Measurements from ENCODE around the gene BCHE. TPM values are rescaled to one million over a fixed set of nuclear protein-coding genes. Genes with fewer than 3 reads are reported as not detected.

The BCHE gene
- total RNA-seq = not detected in 2 replicates

DNA sequence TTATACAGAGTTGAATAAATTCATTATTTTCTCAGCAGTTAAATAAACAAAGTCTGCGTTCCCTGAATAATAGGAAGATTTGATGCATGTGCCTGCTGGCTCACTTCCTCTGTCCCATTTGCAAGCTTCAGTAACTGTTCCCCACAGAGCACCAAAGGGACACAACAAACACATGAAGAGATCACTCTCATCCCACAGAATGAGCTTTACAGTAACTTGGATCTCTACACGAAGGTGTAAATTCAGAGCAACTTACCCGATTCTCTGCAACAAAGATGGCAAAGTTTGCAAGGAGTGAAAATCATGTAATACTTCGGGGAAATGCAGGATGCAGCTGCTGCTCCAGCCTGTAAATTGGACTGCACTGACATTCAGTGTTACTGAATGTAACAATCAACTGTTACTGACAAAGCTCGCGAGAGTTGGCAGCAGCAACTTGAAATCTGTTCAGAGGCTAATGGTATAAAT, at the start of gene BCHE:
Gene BCHE, minus strand, starts transcription at position 366 of the 468 bp plus-strand sequence. CDS start 6,390 bp downstream, outside the sequence.
- Mint-ChIP-seq H3K9me3 (no peaks in the 10 kb centered on the region), H3K27me3 (no peaks in the 10 kb centered on the region), H3K36me3 (ENCODE audit: low read depth) (no peaks in the 10 kb centered on the region), H3K4me3 (no peak within 1 kb of the TSS), H3K27ac (no peak within 1 kb of the TSS), H3K4me1 (no peaks in the 10 kb centered on the region)
- intact Hi-C loops (cut with micrococcal nuclease) = no loop called here
- DNase-seq = no peak

DNA sequence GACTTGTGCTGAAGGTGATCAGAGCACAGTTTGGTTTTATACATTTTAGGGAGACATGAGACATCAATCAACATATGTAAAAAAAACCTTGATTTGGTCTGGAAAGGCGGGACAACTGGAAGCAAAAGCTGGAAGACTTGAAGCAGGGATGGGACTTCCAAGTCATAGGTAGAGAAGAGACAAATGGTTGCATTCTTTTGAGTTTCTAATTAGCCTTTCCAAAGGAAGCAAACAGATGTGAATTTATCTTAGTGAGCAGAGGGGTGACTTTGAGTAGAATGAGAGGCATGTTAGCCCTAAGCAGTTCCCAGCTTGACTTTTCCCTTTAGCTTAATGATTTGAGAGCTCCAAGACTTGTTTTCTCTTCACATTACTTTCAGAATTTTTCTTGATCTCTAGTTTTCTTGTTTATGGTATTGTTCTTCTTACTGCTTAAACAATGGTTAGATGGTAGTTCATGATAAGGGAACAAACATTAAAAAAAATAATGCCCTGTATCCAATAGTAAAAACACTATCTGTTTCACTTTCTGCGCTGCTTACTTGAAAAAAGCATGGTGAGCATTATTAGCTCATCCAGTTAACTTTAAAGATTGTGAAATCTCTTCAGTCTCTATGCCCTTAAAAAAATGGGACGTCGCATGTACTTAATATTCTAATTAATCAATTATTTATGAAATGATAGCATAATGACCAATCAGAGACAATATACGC, 48.5 kb upstream of the BCHE start:
- no peaks in the 10 kb centered on the region for H3K36me3 Mint-ChIP-seq (ENCODE audit: low read depth)
- no peak overlapping the region for H3K27ac Mint-ChIP-seq
- intact Hi-C loops (cut with micrococcal nuclease) = no loop called here
- no peak for DNase-seq
- H3K27me3 Mint-ChIP-seq = no peaks in the 10 kb centered on the region
- H3K9me3 Mint-ChIP-seq = no peaks in the 10 kb centered on the region
- H3K4me1 Mint-ChIP-seq = no peaks in the 10 kb centered on the region
- no peak overlapping the region for H3K4me3 Mint-ChIP-seq

- Mint-ChIP-seq H3K36me3 (ENCODE audit: low read depth) (no peaks in the 10 kb centered on the region), H3K4me3 (no peak overlapping the region), H3K4me1 (no peaks in the 10 kb centered on the region), H3K27me3 (no peaks in the 10 kb centered on the region), H3K27ac (no peak overlapping the region), H3K9me3 (no peaks in the 10 kb centered on the region)
- intact Hi-C loops (cut with micrococcal nuclease) = no loop called here
- no peak for DNase-seq
These were observed 47.3 kb upstream of the BCHE start for GRCh38 chr3:165884518-165884917.

- Mint-ChIP-seq H3K4me3 (no peak overlapping the region), H3K4me1 (no peaks in the 10 kb centered on the region), H3K27me3 (no peaks in the 10 kb centered on the region), H3K9me3 (no peaks in the 10 kb centered on the region), H3K36me3 (ENCODE audit: low read depth) (no peaks in the 10 kb centered on the region), H3K27ac (no peak overlapping the region)
- DNase-seq = no peak
- intact Hi-C loops (cut with micrococcal nuclease) = no loop called here
These were observed 46.7 kb upstream of the BCHE start for GRCh38 chr3:165883863-165884478.

- no peaks in the 10 kb centered on the region for H3K27me3 Mint-ChIP-seq
- no peak overlapping the region for H3K4me3 Mint-ChIP-seq
- no peaks in the 10 kb centered on the region for H3K4me1 Mint-ChIP-seq
- DNase-seq = no peak
- H3K36me3 Mint-ChIP-seq (ENCODE audit: low read depth) = no peaks in the 10 kb centered on the region
- H3K9me3 Mint-ChIP-seq = no peaks in the 10 kb centered on the region
- no peak overlapping the region for H3K27ac Mint-ChIP-seq
- intact Hi-C loops (cut with micrococcal nuclease) = no loop called here
These were observed 45.9 kb upstream of the BCHE start for GRCh38 chr3:165883117-165883516.

GRCh38 chr3:165875644-165876043, 38.4 kb upstream of the BCHE start:
- H3K36me3 Mint-ChIP-seq (ENCODE audit: low read depth) = no peaks in the 10 kb centered on the region
- H3K27ac Mint-ChIP-seq = no peak overlapping the region
- H3K9me3 Mint-ChIP-seq = no peaks in the 10 kb centered on the region
- no peaks in the 10 kb centered on the region for H3K4me1 Mint-ChIP-seq
- intact Hi-C loops (cut with micrococcal nuclease) = no loop called here
- no peak for DNase-seq
- H3K27me3 Mint-ChIP-seq = no peaks in the 10 kb centered on the region
- no peak overlapping the region for H3K4me3 Mint-ChIP-seq

DNA sequence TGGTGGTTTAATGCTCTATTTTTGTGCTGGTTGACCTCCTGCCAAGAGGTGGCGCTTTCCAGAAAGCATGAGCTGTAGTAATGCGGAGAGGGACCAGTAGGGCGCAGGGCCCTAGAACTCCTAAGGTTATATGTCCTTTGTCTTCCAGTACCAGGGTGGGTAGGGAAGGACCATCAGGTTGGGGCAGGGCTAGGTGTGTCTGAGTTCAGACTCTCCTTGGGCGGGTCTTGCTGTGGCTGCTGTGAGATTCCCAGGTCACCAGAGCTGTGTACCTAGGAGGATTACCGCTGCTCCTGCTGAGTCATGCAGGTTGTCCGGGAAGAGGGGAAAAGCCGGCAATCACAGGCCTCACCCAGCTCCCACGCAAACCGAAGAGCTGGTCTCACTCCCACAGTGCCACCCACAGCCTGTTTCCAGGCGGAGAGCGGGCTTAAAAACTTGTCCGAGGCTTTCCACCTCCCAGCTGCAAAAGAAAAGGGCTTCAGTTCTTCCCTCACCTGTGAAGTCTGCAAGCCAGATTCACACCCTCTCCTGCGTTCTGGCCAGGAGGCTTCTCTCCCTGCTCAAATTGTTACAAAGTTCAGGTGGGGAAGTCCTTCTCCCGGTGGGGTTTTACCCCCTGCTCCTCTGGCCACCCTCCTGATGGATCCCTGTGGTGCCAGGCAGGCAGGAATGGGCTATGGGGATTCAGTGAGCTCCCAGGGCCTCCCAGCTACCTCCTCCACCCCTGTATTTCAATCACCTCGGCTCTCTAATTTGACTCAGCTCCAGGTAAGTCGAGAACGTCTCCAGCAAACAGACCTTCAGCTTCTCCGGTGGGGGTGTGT, 37.7 kb upstream of the BCHE start:
- intact Hi-C loops (cut with micrococcal nuclease) = no loop called here
- no peaks in the 10 kb centered on the region for H3K27me3 Mint-ChIP-seq
- H3K4me3 Mint-ChIP-seq = no peak overlapping the region
- no peak for DNase-seq
- H3K4me1 Mint-ChIP-seq = no peaks in the 10 kb centered on the region
- no peaks in the 10 kb centered on the region for H3K9me3 Mint-ChIP-seq
- no peak overlapping the region for H3K27ac Mint-ChIP-seq
- no peaks in the 10 kb centered on the region for H3K36me3 Mint-ChIP-seq (ENCODE audit: low read depth)

GRCh38 chr3:165868088-165868487, 30.9 kb upstream of the BCHE start:
- Mint-ChIP-seq H3K9me3 (no peaks in the 10 kb centered on the region), H3K27me3 (no peaks in the 10 kb centered on the region), H3K4me3 (no peak overlapping the region), H3K4me1 (no peaks in the 10 kb centered on the region), H3K36me3 (ENCODE audit: low read depth) (no peaks in the 10 kb centered on the region), H3K27ac (no peak overlapping the region)
- no peak for DNase-seq
- intact Hi-C loops (cut with micrococcal nuclease) = no loop called here

- no peaks in the 10 kb centered on the region for H3K27me3 Mint-ChIP-seq
- no peak overlapping the region for H3K27ac Mint-ChIP-seq
- intact Hi-C loops (cut with micrococcal nuclease) = loop anchor here (10.0 kb wide), 1 partner anchor 1496 kb away; no protein-coding TSS in a partner anchor
- H3K4me1 Mint-ChIP-seq = no peaks in the 10 kb centered on the region
- DNase-seq = no peak
- no peaks in the 10 kb centered on the region for H3K36me3 Mint-ChIP-seq (ENCODE audit: low read depth)
- H3K9me3 Mint-ChIP-seq = no peaks in the 10 kb centered on the region
- H3K4me3 Mint-ChIP-seq = no peak overlapping the region
These were observed 21.8 kb upstream of the BCHE start for GRCh38 chr3:165859061-165859460.

DNA sequence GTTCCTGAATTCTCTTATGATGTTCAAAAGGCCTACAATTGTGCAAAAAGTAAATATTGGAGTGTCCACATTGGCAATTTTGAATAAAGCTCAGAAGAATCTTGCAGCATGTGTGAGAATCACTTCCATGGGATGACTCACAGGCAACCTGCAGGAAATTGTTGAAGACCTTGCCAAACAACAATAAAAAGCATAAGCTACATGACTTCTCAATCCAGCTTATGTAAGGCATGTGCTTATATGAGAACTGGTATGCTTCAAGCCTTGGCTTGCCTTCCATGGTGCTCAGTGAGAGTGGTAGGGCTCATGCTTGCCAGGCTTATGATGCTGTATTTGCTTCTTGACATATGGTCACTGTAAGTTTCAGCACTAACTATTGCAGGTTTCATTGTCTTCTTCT, 18.4 kb upstream of the BCHE start:
- no peak for DNase-seq
- intact Hi-C loops (cut with micrococcal nuclease) = loop anchor here (10.0 kb wide), 1 partner anchor 1499 kb away; no protein-coding TSS in a partner anchor
- no peaks in the 10 kb centered on the region for H3K4me1 Mint-ChIP-seq
- no peaks in the 10 kb centered on the region for H3K9me3 Mint-ChIP-seq
- H3K27ac Mint-ChIP-seq = no peak overlapping the region
- no peaks in the 10 kb centered on the region for H3K36me3 Mint-ChIP-seq (ENCODE audit: low read depth)
- no peak overlapping the region for H3K4me3 Mint-ChIP-seq
- H3K27me3 Mint-ChIP-seq = no peaks in the 10 kb centered on the region

- Mint-ChIP-seq H3K27me3 (no peaks in the 10 kb centered on the region), H3K27ac (no peak overlapping the region), H3K4me3 (no peak overlapping the region), H3K4me1 (no peaks in the 10 kb centered on the region), H3K9me3 (no peaks in the 10 kb centered on the region), H3K36me3 (ENCODE audit: low read depth) (no peaks in the 10 kb centered on the region)
- intact Hi-C loops (cut with micrococcal nuclease) = loop anchor here (10.0 kb wide), 1 partner anchor 1500 kb away; no protein-coding TSS in a partner anchor
- DNase-seq = no peak
These were observed 17.5 kb upstream of the BCHE start for GRCh38 chr3:165854696-165855095.

DNA sequence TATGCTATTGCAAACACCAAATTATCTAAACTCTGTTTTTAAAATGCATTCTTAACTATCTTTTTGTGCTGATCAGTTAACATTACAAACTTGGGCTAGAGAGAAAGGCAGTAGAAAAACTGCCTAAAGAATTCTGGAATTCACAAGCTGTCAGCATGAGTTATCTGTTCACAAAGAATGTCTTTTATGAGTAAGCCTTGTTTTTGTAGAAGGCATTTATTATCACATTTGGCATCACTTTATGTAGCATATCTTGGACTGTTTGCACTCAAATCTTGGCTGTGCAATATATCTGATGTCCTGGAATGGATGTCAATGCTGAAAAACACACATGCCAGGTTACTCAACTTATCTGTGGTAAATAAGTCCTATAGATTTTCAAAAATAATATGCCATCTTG, 15.5 kb upstream of the BCHE start:
- H3K4me3 Mint-ChIP-seq = no peak overlapping the region
- no peaks in the 10 kb centered on the region for H3K9me3 Mint-ChIP-seq
- H3K4me1 Mint-ChIP-seq = no peaks in the 10 kb centered on the region
- DNase-seq = no peak
- intact Hi-C loops (cut with micrococcal nuclease) = loop anchor here (10.0 kb wide), 1 partner anchor 1502 kb away; no protein-coding TSS in a partner anchor
- H3K36me3 Mint-ChIP-seq (ENCODE audit: low read depth) = no peaks in the 10 kb centered on the region
- no peaks in the 10 kb centered on the region for H3K27me3 Mint-ChIP-seq
- H3K27ac Mint-ChIP-seq = no peak overlapping the region

DNA sequence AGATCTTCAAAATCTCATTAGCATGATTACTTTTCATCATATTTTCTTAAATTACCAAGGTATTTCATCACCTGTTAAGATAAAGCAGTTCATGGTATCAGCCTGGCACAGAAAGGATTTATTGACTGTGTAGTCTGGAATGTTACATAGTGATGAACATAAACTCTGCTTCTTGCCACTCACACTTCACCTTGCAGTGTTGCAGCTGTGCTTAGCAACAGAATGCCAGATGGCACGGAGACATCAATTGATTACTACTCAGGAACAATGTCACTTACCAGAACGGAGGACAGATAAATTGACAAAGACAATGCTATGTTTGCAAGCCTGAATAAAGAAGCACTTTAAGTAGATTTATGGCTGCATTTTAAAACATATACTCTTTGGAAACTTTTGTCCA, 15.0 kb upstream of the BCHE start:
- intact Hi-C loops (cut with micrococcal nuclease) = loop anchor here (10.0 kb wide), 1 partner anchor 1503 kb away; no protein-coding TSS in a partner anchor
- no peaks in the 10 kb centered on the region for H3K27me3 Mint-ChIP-seq
- no peaks in the 10 kb centered on the region for H3K36me3 Mint-ChIP-seq (ENCODE audit: low read depth)
- no peaks in the 10 kb centered on the region for H3K9me3 Mint-ChIP-seq
- H3K4me1 Mint-ChIP-seq = no peaks in the 10 kb centered on the region
- H3K27ac Mint-ChIP-seq = no peak overlapping the region
- H3K4me3 Mint-ChIP-seq = no peak overlapping the region
- no peak for DNase-seq

- no peaks in the 10 kb centered on the region for H3K9me3 Mint-ChIP-seq
- no peak for DNase-seq
- H3K27me3 Mint-ChIP-seq = no peaks in the 10 kb centered on the region
- H3K36me3 Mint-ChIP-seq (ENCODE audit: low read depth) = no peaks in the 10 kb centered on the region
- H3K4me3 Mint-ChIP-seq = no peak overlapping the region
- H3K4me1 Mint-ChIP-seq = no peaks in the 10 kb centered on the region
- intact Hi-C loops (cut with micrococcal nuclease) = no loop called here
- no peak overlapping the region for H3K27ac Mint-ChIP-seq
These were observed 8.8 kb upstream of the BCHE start for GRCh38 chr3:165846056-165846455.

Data from activated CD4-positive, alpha-beta T cell treated with anti-CD3 and anti-CD28 coated beads, Interleukin-2, amount 10 ng/mL, durations not matched to agents 24 days and 14 days (primary cell).